Measurements from ENCODE around the gene FSCN2. TPM values are rescaled to one million over a fixed set of nuclear protein-coding genes. Genes with fewer than 3 reads are reported as not detected.
A peak's percentile ranks its signal among the peaks of the same experiment; 100 is the strongest.

The FSCN2 gene
- polyA plus RNA-seq, 1 of the 3 experiments (the other 2 are of a cell fraction) = 2.1 TPM

- 18% methylated on average over 42 of the region's 60 CpGs for WGBS (ENCODE audit: low lambda C conversion rate)
- CTCF ChIA-PET = interaction anchor here (0.6 to 8.1 kb wide), 90 partner anchors 9 to 383 kb away, joined by 3 to 140 read pairs (median 5); partner anchors contain the start of genes ACTG1, ARL16, BAHCC1 and HGS
- Histone ChIP-seq H3K36me3 (replicated peaks in 1 of 2; ENCODE audit: control insufficient read depth in 1 of 2, insufficient read depth in 2 of 2, low read length in 1 of 2) (no peaks in the 10 kb centered on the region), H3K79me2 (ENCODE audit: insufficient read depth) (no peaks in the 10 kb centered on the region), H3K27ac (ENCODE audit: low read depth in 2 of 2, low read length in 1 of 2) (no peak overlapping the region), H3K9me2 (no peaks in the 10 kb centered on the region), H3K4me1 (ENCODE audit: control insufficient read depth in 1 of 2, insufficient read depth in 2 of 2, low read depth in 1 of 2, low read length in 1 of 2) (peaks cover 6 to 51% of the 10 kb centered on the region in 2 experiments; a peak in 2 of 4 replicates), H3K27me3 (ENCODE audit: insufficient read depth) (no peaks in the 10 kb centered on the region), H3F3A (replicated peaks; ENCODE audit: insufficient read depth) (peaks cover 14% of the 10 kb centered on the region), H3K4me2 (peak overlapping the region; percentile 95), H3K4me3 (ENCODE audit: low read depth in 2 of 2, low read length in 1 of 2) (peak overlapping the region; percentile 36 to 61), H3K9ac (peak overlapping the region; percentile 49; the same call in 1 of the 2 replicates), H4K20me1 (ENCODE audit: insufficient read depth) (no peaks in the 10 kb centered on the region), H3K9me3 (no peaks in the 10 kb centered on the region), H2AFZ (ENCODE audit: low read depth) (peak overlapping the region; percentile 82; the same call in 1 of the 2 replicates)
- peak; percentile 61 for TF ChIP-seq TAF1 (IDR thresholded peaks at IDR 0.05; ENCODE audit: borderline replicate concordance, low read depth, low read length)
- 0 out of 2 replicates have a peak, but pooled peaks have one; percentile 7 for TF ChIP-seq REST (IDR thresholded peaks at IDR 0.05; ENCODE audit: low read depth, low read length)
- peak; percentile 82; the same call in 1 of the 2 replicates for TF ChIP-seq SIN3A (IDR thresholded peaks at IDR 0.05; ENCODE audit: borderline replicate concordance, low read depth, low read length)
- no peak for TF ChIP-seq GABPA (IDR thresholded peaks at IDR 0.05; ENCODE audit: low read depth)
- TF ChIP-seq, protein P1, sequence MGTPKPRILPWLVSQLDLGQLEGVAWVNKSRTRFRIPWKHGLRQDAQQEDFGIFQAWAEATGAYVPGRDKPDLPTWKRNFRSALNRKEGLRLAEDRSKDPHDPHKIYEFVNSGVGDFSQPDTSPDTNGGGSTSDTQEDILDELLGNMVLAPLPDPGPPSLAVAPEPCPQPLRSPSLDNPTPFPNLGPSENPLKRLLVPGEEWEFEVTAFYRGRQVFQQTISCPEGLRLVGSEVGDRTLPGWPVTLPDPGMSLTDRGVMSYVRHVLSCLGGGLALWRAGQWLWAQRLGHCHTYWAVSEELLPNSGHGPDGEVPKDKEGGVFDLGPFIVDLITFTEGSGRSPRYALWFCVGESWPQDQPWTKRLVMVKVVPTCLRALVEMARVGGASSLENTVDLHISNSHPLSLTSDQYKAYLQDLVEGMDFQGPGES (IDR thresholded peaks at IDR 0.05; ENCODE audit: low read depth, low read length) = 0 out of 2 replicates have a peak, but pooled peaks have one; percentile 10
- peak; percentile 18; the same call in 1 of the 2 replicates for TF ChIP-seq RFX5 (IDR thresholded peaks at IDR 0.05; ENCODE audit: low read length)
- TF ChIP-seq CTCF (IDR thresholded peaks at IDR 0.05) = peak; percentile 95
- TF ChIP-seq, protein P2, sequence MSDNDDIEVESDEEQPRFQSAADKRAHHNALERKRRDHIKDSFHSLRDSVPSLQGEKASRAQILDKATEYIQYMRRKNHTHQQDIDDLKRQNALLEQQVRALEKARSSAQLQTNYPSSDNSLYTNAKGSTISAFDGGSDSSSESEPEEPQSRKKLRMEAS (IDR thresholded peaks at IDR 0.05; ENCODE audit: low read depth) = peak; percentile 89
- TF ChIP-seq CHD2 (IDR thresholded peaks at IDR 0.05; ENCODE audit: low read length, partially characterized antibody) = peak; percentile 71
- no peak for TF ChIP-seq FOXJ3 (CRISPR knock-in tag; IDR thresholded peaks at IDR 0.05)
- TF ChIP-seq RAD21 (IDR thresholded peaks at IDR 0.05; ENCODE audit: low read length) = peak; percentile 98
- TF ChIP-seq RCOR1 (IDR thresholded peaks at IDR 0.05; ENCODE audit: low read length) = peak; percentile 55
- TF ChIP-seq PBX3 (IDR thresholded peaks at IDR 0.05) = no peak
- TF ChIP-seq SMC3 (IDR thresholded peaks at IDR 0.05; ENCODE audit: low read depth, low read length) = peak; percentile 98
- peak; percentile 88 for TF ChIP-seq MXI1 (IDR thresholded peaks at IDR 0.05; ENCODE audit: low read depth, low read length)
- TF ChIP-seq FOXM1 (IDR thresholded peaks at IDR 0.05; ENCODE audit: low read depth) = peak; percentile 40; the same call in 1 of the 2 replicates
- POLR2A ChIA-PET = interaction anchor here (0.6 to 1.6 kb wide), 10 partner anchors 28 to 239 kb away, joined by 3 to 8 read pairs (median 4); partner anchors contain the start of genes ACTG1, BAHCC1 and FAAP100
- DNase-seq = peak; percentile 97
Measured at GRCh38 chr17:81484195-81484979, 43.8 kb upstream of the FSCN2 start.

All from SK-N-SH (cell line).